Activated CD8-positive, alpha-beta T cell treated with anti-CD3 and anti-CD28 coated beads for 36 hours (primary cell): ENCODE data around the gene SLC8A3. TPM values are rescaled to one million over a fixed set of nuclear protein-coding genes. Genes with fewer than 3 reads are reported as not detected.

Experiments
- ATAC-seq: fragments of 200-7000 bp; cut with Tn5 transposase; one replicate; pipeline ENCODE4 v1.10.0; 2021; ENCODE audit warnings: mild to moderate bottlenecking, moderate library complexity
- CTCF ChIA-PET: fragments of 350-600 bp; sonication (Branson Sonifier 250); formaldehyde crosslinking; loops from one replicate; lab custom pipeline; 2021; ENCODE audit warnings: antibody characterized with exemption; lab: Charles Lee
- POLR2A ChIA-PET: fragments of 350-600 bp; sonication (Branson Sonifier 250); formaldehyde crosslinking; loops from one replicate; lab custom pipeline; 2021; ENCODE audit warnings: antibody characterized with exemption; lab: Charles Lee
- DNase-seq: peaks from one replicate; pipeline ENCODE4 v3.0.0-alpha.2; 2020
- H3K27ac Mint-ChIP-seq: one replicate; pipeline ENCODE4 v1.8.0; 2021; ENCODE audit warnings: mild to moderate bottlenecking, mixed read lengths
- H3K27me3 Mint-ChIP-seq: one replicate; pipeline ENCODE4 v1.8.0; 2021; ENCODE audit warnings: mixed read lengths
- H3K36me3 Mint-ChIP-seq: one replicate; pipeline ENCODE4 v1.8.0; 2021; ENCODE audit warnings: low read depth, mixed read lengths
- H3K4me1 Mint-ChIP-seq: one replicate; pipeline ENCODE4 v1.8.0; 2021; ENCODE audit warnings: low read depth, mixed read lengths
- H3K4me3 Mint-ChIP-seq: one replicate; pipeline ENCODE4 v1.8.0; 2021; ENCODE audit warnings: mild to moderate bottlenecking, moderate library complexity, mixed read lengths
- H3K9me3 Mint-ChIP-seq: one replicate; pipeline ENCODE4 v1.8.0; 2021; ENCODE audit warnings: mixed read lengths
- intact Hi-C: fragments of 100-400 bp; cut with micrococcal nuclease; formaldehyde crosslinking; loops from one replicate; pipeline ENCODE4 v1.10.0; 2022
- total RNA-seq, 2 experiments: library from RNA; stranded (reverse); gene quantifications; one replicate each; pipeline ENCODE4 v1.2.3, GENCODE V29; 2021
- TF ChIP-seq, protein P1 (sequence below): fragments of 200-600 bp; IDR thresholded peaks from one replicate; pipeline ENCODE4 v1.8.0; 2022; ENCODE audit warnings: antibody characterized with exemption, mild to moderate bottlenecking

SLC8A3 gene
- total RNA-seq, 2 experiments from 2014 or later: 0.54 TPM

GRCh38 chr14:70098250-70098809 lies 90.4 kb downstream of the SLC8A3 start:
- ChIA-PET POLR2A (no interaction called here), CTCF (no interaction called here)

GRCh38 chr14:70097576-70098249 lies 91.0 kb downstream of the SLC8A3 start:
- DNase-seq: no peak
- H3K4me1 Mint-ChIP-seq: no peaks in the 10 kb centered on the region
- no peaks in the 10 kb centered on the region for H3K9me3 Mint-ChIP-seq
- H3K27ac Mint-ChIP-seq: no peak overlapping the region
- no peak for ATAC-seq
- no peaks in the 10 kb centered on the region for H3K36me3 Mint-ChIP-seq
- intact Hi-C loops: no loop called here
- ChIA-PET CTCF (interaction anchor here (2.1 kb wide), 1 partner anchor 10 kb away, joined by 5 read pairs; no protein-coding TSS in a partner anchor), POLR2A (no interaction called here)
- peaks cover 23% of the 10 kb centered on the region for H3K27me3 Mint-ChIP-seq
- TF ChIP-seq, protein P1, sequence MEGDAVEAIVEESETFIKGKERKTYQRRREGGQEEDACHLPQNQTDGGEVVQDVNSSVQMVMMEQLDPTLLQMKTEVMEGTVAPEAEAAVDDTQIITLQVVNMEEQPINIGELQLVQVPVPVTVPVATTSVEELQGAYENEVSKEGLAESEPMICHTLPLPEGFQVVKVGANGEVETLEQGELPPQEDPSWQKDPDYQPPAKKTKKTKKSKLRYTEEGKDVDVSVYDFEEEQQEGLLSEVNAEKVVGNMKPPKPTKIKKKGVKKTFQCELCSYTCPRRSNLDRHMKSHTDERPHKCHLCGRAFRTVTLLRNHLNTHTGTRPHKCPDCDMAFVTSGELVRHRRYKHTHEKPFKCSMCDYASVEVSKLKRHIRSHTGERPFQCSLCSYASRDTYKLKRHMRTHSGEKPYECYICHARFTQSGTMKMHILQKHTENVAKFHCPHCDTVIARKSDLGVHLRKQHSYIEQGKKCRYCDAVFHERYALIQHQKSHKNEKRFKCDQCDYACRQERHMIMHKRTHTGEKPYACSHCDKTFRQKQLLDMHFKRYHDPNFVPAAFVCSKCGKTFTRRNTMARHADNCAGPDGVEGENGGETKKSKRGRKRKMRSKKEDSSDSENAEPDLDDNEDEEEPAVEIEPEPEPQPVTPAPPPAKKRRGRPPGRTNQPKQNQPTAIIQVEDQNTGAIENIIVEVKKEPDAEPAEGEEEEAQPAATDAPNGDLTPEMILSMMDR: no peak
- H3K4me3 Mint-ChIP-seq: no peak overlapping the region

More at GRCh38 chr14:70098250-70098809, 90.4 kb downstream of the SLC8A3 start:
- no peaks in the 10 kb centered on the region for H3K4me1 Mint-ChIP-seq
- H3K4me3 Mint-ChIP-seq: no peak overlapping the region
- DNase-seq: no peak
- ATAC-seq: no peak
- peaks cover 21% of the 10 kb centered on the region for H3K27me3 Mint-ChIP-seq
- TF ChIP-seq, protein P1: no peak
- H3K9me3 Mint-ChIP-seq: no peaks in the 10 kb centered on the region
- no peaks in the 10 kb centered on the region for H3K36me3 Mint-ChIP-seq
- no peak overlapping the region for H3K27ac Mint-ChIP-seq
- intact Hi-C loops: no loop called here

- no peak overlapping the region for H3K27ac Mint-ChIP-seq
- H3K4me3 Mint-ChIP-seq: no peak overlapping the region
- peaks cover 24% of the 10 kb centered on the region for H3K27me3 Mint-ChIP-seq
- no peak for ATAC-seq
- intact Hi-C loops: no loop called here
- H3K4me1 Mint-ChIP-seq: no peaks in the 10 kb centered on the region
- H3K36me3 Mint-ChIP-seq: no peaks in the 10 kb centered on the region
- DNase-seq: no peak
- TF ChIP-seq, protein P1: no peak
- H3K9me3 Mint-ChIP-seq: no peaks in the 10 kb centered on the region
- ChIA-PET CTCF (interaction anchor here (1.2 to 2.1 kb wide), 2 partner anchors 9 to 20 kb away, joined by 3 to 5 read pairs; no protein-coding TSS in a partner anchor), POLR2A (no interaction called here)
Measured at GRCh38 chr14:70096866-70097265, 91.9 kb downstream of the SLC8A3 start.

DNA sequence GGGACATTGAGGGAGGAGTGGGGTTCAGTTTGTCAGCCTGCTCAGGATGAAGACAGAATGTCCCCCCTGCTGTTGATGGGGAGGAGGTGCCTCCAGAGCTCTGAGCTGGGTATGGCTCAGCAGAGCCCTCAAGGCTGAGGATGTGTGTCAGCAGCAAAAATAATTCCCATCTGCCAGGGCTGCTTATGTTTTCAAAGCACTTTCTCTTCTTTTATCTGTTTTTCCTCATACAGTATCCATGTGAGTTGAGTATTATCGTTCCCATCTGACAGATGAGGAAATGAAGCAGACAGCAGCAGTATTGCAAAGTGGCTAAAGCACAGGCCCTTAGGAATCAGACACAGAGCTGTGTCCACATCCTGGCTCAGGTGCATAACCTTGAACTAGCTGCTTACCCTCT lies 94.1 kb downstream of the SLC8A3 start:
- no peak overlapping the region for H3K27ac Mint-ChIP-seq
- ATAC-seq: no peak
- no peak overlapping the region for H3K4me3 Mint-ChIP-seq
- no peaks in the 10 kb centered on the region for H3K36me3 Mint-ChIP-seq
- H3K9me3 Mint-ChIP-seq: no peaks in the 10 kb centered on the region
- DNase-seq: no peak
- POLR2A ChIA-PET: no interaction called here
- intact Hi-C loops: no loop called here
- CTCF ChIA-PET: interaction anchor here (1.0 kb wide), 1 partner anchor 20 kb away, joined by 3 read pairs; no protein-coding TSS in a partner anchor
- TF ChIP-seq, protein P1: no peak
- no peaks in the 10 kb centered on the region for H3K4me1 Mint-ChIP-seq
- peaks cover 27% of the 10 kb centered on the region for H3K27me3 Mint-ChIP-seq

DNA sequence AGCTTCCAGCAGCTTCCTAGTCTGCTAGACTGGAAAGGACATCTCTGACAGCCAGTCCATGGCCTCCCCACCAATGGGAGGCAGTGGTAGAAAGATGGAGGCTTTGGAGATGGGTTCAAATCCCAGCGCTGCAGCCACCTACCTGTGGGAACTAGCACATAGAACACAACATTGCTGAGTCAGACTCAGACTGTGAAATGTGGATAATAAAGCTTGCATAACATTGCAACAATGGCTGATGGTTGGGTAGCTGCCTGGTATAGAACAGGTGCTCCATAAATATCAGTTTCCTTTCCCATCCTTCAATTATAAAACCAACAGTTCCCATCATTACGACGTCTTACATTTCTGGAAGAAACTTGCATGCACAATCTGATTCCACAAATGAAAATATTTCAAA lies 94.6 kb downstream of the SLC8A3 start:
- Mint-ChIP-seq H3K27ac (no peak overlapping the region), H3K27me3 (peaks cover 27% of the 10 kb centered on the region), H3K9me3 (no peaks in the 10 kb centered on the region), H3K4me1 (no peaks in the 10 kb centered on the region), H3K36me3 (no peaks in the 10 kb centered on the region), H3K4me3 (no peak overlapping the region)
- intact Hi-C loops: no loop called here
- CTCF ChIA-PET: no interaction called here
- DNase-seq (no peak), ATAC-seq (no peak)
- TF ChIP-seq, protein P1: no peak
- POLR2A ChIA-PET: no interaction called here
